Right lobe of liver (tissue), 4 donors: ENCODE measurements around the gene HBG2.

Source experiments
- CTCF ChIP-seq, 4 donors: fragments of 200-600 bp in 3 of 4; fragments of 450-650 bp in 1 of 4; IDR thresholded peaks; one replicate each; pipeline versions ENCODE4 v1.5.1 to v1.8.0; 2016 to 2022; ENCODE audit warnings: antibody characterized with exemption in 4 of 4, mild to moderate bottlenecking in 2 of 4
- POLR2A ChIP-seq: fragments of 450-650 bp; IDR thresholded peaks from one replicate; pipeline ENCODE4 v1.6.1; 2017; ENCODE audit warnings: antibody characterized with exemption, mild to moderate bottlenecking
- donor health status: DM: no; HTN: no; CAD: no.
- donor health status: DM: no; HTN: no; CAD: no.
- donor health status: DM: no; HTN: yes; CAD: no.

DNA sequence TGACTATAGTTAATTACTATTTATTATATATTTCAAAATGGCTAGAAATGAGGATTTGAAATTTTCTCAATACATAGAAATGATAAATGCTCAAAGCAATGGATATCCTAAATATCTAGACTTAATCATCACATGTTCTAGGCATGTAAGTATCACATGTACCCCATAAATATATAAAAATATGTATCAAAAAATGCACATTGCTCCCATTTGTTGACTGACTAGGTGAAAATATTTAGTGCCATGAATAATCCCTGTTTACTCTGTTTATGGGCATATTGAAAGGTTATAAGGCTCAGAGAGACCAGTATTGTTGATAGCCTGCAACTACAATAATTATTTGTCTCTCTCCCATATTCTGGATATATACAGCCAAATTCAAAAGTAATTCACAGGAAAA is 12.0 kb upstream of the HBG2 start:
- no peak for TF ChIP-seq CTCF (IDR thresholded peaks at IDR 0.05)
- no peak for TF ChIP-seq POLR2A
